Activated T-cell treated with anti-CD3 and anti-CD28 coated beads for 4 hours (primary cell): ENCODE data around the gene MAGEA12.
"Not testable (repeated sequence)": the region's sequence is repeated elsewhere in the genome, so short reads cannot be mapped to it uniquely, and the experiment has no call there.

Source experiments
- DNase-seq: peaks from one replicate; pipeline ENCODE4 v3.0.0-alpha.2; 2020

MAGEA12 gene

GRCh38 chrX:152769549-152770289 lies 36.2 kb downstream of the MAGEA12 start, which contains the start of gene MAGEA6:
Gene MAGEA6, minus strand, starts transcription at chrX:152769689. Its CDS starts 2,039 bp downstream, at chrX:152767650.
- not testable (repeated sequence) for DNase-seq

- DNase-seq, result not testable (repeated sequence)
Observed at GRCh38 chrX:152787062-152787461, 53.5 kb downstream of the MAGEA12 start.
